Prostate gland (tissue), 2 donors: ENCODE measurements around the gene GALNT2. TPM values are rescaled to one million over a fixed set of nuclear protein-coding genes. Genes with fewer than 3 reads are reported as not detected.

ENCODE experiments used
- DNase-seq: peaks from one replicate; pipeline ENCODE4 v3.0.0-alpha.2; 2019; ENCODE audit warnings: low spot score
- H3K27ac ChIP-seq, 2 donors: fragments of 200-600 bp; sonication (generic); 2 replicates each; pipeline ENCODE4 v1.5.1; 2017 to 2019
- H3K27me3 ChIP-seq: fragments of 200-600 bp; sonication (generic); replicated peaks from 2 replicates; pipeline ENCODE4 v1.5.1; 2019; ENCODE audit not compliant: insufficient read depth
- H3K36me3 ChIP-seq, 2 donors: fragments of 200-600 bp; sonication (generic); 1 replicate in 1 of 2; 2 replicates in 1 of 2; pipeline versions ENCODE4 v1.5.1 to v1.8.1; 2017 to 2019
- H3K4me1 ChIP-seq: fragments of 200-600 bp; sonication (generic); replicated peaks from 2 replicates; pipeline ENCODE4 v1.5.1; 2019
- H3K4me3 ChIP-seq, 2 donors: fragments of 200-600 bp; sonication (generic); 2 replicates each; pipeline ENCODE4 v1.5.1; 2017 to 2019
- H3K9me3 ChIP-seq: fragments of 200-600 bp; sonication (generic); 2 replicates; pipeline ENCODE4 v1.5.1; 2017
- POLR2A ChIP-seq: fragments of 450-650 bp; IDR thresholded peaks from one replicate; pipeline ENCODE4 v1.6.1; 2016; ENCODE audit warnings: antibody characterized with exemption, mild to moderate bottlenecking
- POLR2AphosphoS5 ChIP-seq: sonication (generic); formaldehyde crosslinking; IDR thresholded peaks from one replicate; pipeline ENCODE4 v1.6.1; 2017; ENCODE audit warnings: antibody characterized with exemption
- WGBS: methylation state at CpG from one replicate; pipeline ENCODE4 v1.1.5; 2018; 5-methylcytosine and 5-hydroxymethylcytosine counted together
- intact Hi-C: fragments of 100-400 bp; cut with DNase I; formaldehyde crosslinking; loops from one replicate; pipeline ENCODE4 v1.14.2; 2022
- total RNA-seq, 2 donors: library from RNA; depleted of rRNA; stranded (reverse); fragments of >200 nt; gene quantifications; one replicate each; pipeline ENCODE4 v1.1.0, GENCODE V29; 2016
- TF ChIP-seq, protein P1 (sequence below), 4 experiments: fragments of 200-600 bp in 2 of 4; fragments of 450-650 bp in 2 of 4; sonication (generic) in 2 of 4; IDR thresholded peaks; 1 replicate in 3 of 4; 2 replicates in 1 of 4; pipeline ENCODE4 v1.5.1; 2016 to 2019; ENCODE audit warnings: antibody characterized with exemption in 4 of 4, mild to moderate bottlenecking in 2 of 4, moderate library complexity in 2 of 4

The GALNT2 gene
- total RNA-seq, 2 donors from 2014 or later: 34.1 to 125 TPM

- Histone ChIP-seq H3K27me3 (no peaks in the 10 kb centered on the region), H3K4me1 (no peaks in the 10 kb centered on the region), H3K9me3 (no peaks in the 10 kb centered on the region), H3K36me3 (no peaks in the 10 kb centered on the region), H3K27ac (no peak overlapping the region), H3K4me3 (no peak overlapping the region)
- intact Hi-C loops: no loop called here
- DNase-seq: no peak
- TF ChIP-seq POLR2AphosphoS5 (no peak), POLR2A (no peak)
- TF ChIP-seq, protein P1, sequence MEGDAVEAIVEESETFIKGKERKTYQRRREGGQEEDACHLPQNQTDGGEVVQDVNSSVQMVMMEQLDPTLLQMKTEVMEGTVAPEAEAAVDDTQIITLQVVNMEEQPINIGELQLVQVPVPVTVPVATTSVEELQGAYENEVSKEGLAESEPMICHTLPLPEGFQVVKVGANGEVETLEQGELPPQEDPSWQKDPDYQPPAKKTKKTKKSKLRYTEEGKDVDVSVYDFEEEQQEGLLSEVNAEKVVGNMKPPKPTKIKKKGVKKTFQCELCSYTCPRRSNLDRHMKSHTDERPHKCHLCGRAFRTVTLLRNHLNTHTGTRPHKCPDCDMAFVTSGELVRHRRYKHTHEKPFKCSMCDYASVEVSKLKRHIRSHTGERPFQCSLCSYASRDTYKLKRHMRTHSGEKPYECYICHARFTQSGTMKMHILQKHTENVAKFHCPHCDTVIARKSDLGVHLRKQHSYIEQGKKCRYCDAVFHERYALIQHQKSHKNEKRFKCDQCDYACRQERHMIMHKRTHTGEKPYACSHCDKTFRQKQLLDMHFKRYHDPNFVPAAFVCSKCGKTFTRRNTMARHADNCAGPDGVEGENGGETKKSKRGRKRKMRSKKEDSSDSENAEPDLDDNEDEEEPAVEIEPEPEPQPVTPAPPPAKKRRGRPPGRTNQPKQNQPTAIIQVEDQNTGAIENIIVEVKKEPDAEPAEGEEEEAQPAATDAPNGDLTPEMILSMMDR (IDR thresholded peaks at IDR 0.05): no peak
- 53% methylated on average over 7 of the region's 7 CpGs for WGBS
Observed at GRCh38 chr1:230293390-230293700, 226.3 kb downstream of the GALNT2 start.

DNA sequence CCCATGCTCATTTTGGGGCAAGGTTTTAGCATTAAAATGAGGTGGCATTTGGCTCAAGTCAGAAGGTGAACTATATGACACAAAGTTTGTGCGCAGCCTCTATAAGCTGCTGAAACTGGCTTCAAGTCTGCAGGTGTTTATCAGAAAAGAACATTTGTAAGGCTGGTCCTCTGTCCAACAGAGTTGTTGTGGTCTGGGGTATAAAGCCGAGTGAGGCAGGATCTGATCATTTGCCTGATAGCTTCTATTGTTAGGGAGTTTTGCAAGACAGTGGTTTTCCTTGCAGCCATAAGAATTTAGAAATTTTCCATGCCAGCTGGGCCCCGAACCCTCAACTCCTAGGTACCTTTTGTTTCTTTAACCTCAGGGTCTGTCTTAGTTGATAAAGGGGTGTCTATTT lies 228.3 kb downstream of the GALNT2 start:
- no peak overlapping the region for H3K4me3 ChIP-seq
- no peaks in the 10 kb centered on the region for H3K9me3 ChIP-seq
- DNase-seq: no peak
- no peak overlapping the region for H3K27ac ChIP-seq
- TF ChIP-seq, protein P1 (IDR thresholded peaks at IDR 0.05): no peak
- no peak for TF ChIP-seq POLR2AphosphoS5
- no peaks in the 10 kb centered on the region for H3K27me3 ChIP-seq
- H3K36me3 ChIP-seq: no peaks in the 10 kb centered on the region
- intact Hi-C loops: no loop called here
- 91% methylated on average over 3 of the region's 3 CpGs for WGBS
- no peaks in the 10 kb centered on the region for H3K4me1 ChIP-seq

GRCh38 chr1:230299191-230300006 lies 232.4 kb downstream of the GALNT2 start:
- Histone ChIP-seq H3K4me1 (no peaks in the 10 kb centered on the region), H3K9me3 (no peaks in the 10 kb centered on the region), H3K27me3 (no peaks in the 10 kb centered on the region), H3K27ac (no peak overlapping the region), H3K4me3 (no peak overlapping the region), H3K36me3 (no peaks in the 10 kb centered on the region)
- WGBS: 80% methylated on average over 15 of the region's 15 CpGs
- intact Hi-C loops: loop anchor here (10.0 kb wide), 1 partner anchor 85 kb away; no protein-coding TSS in a partner anchor
- no peak for DNase-seq
- TF ChIP-seq, protein P1 (IDR thresholded peaks at IDR 0.05): no peak
- no peak for TF ChIP-seq POLR2A
- no peak for TF ChIP-seq POLR2AphosphoS5

GRCh38 chr1:230300322-230301301 lies 233.6 kb downstream of the GALNT2 start:
- no peak for DNase-seq
- Histone ChIP-seq H3K9me3 (no peaks in the 10 kb centered on the region), H3K36me3 (no peaks in the 10 kb centered on the region), H3K27ac (no peak overlapping the region), H3K27me3 (no peaks in the 10 kb centered on the region), H3K4me3 (no peak overlapping the region), H3K4me1 (no peaks in the 10 kb centered on the region)
- TF ChIP-seq POLR2A (no peak), POLR2AphosphoS5 (no peak)
- TF ChIP-seq, protein P1 (IDR thresholded peaks at IDR 0.05): no peak
- WGBS: 90% methylated on average over 26 of the region's 26 CpGs
- intact Hi-C loops: loop anchor here (10.0 kb wide), 1 partner anchor 86 kb away; no protein-coding TSS in a partner anchor
